ENCODE measurements around the gene EXOC3L4.

- TF ChIP-seq POLR2A (IDR thresholded peaks at IDR 0.05): no peak
- no peak for TF ChIP-seq EP300 (IDR thresholded peaks at IDR 0.05)
Measured at GRCh38 chr14:103113303-103113702, 18.8 kb downstream of the EXOC3L4 start.
